CD4-positive, alpha-beta T cell (primary cell): ENCODE results near the gene USP47. TPM values are rescaled to one million over a fixed set of nuclear protein-coding genes. Genes with fewer than 3 reads are reported as not detected.
A peak's percentile ranks its signal among the peaks of the same experiment; 100 is the strongest.

Experiments used
- ATAC-seq: fragments of 200-7000 bp; cut with Tn5 transposase; one replicate; pipeline ENCODE4 v1.10.0; 2022; ENCODE audit warnings: mild to moderate bottlenecking; ENCODE audit not compliant: poor library complexity
- CTCF ChIA-PET: fragments of 350-600 bp; sonication (Branson Sonifier 250); formaldehyde crosslinking; loops from one replicate; lab custom pipeline; 2021; ENCODE audit warnings: antibody characterized with exemption, inconsistent platforms; lab: Charles Lee
- POLR2A ChIA-PET: fragments of 350-600 bp; sonication (Branson Sonifier 250); formaldehyde crosslinking; loops from one replicate; lab custom pipeline; 2021; ENCODE audit warnings: antibody characterized with exemption, inconsistent platforms; lab: Charles Lee
- DNase-seq, 14 experiments: peaks; one replicate each; pipeline ENCODE4 v3.0.0-alpha.2; 2013 to 2020; ENCODE audit warnings: mixed read lengths in 2 of 14
- H3K27ac ChIP-seq, 2 donors: one replicate each; pipeline versions ENCODE4 v1.5.1 to v1.7.0; 2013; ENCODE audit warnings: low read length in 2 of 2, low read depth in 1 of 2, mild to moderate bottlenecking in 1 of 2
- H3K27me3 ChIP-seq, 2 experiments: 1 replicate in 1 of 2; 2 replicates in 1 of 2; pipeline versions ENCODE4 v1.6.1 to v1.7.0; 2013; ENCODE audit warnings: low read length in 2 of 2, control low read depth in 1 of 2, mild to moderate bottlenecking in 1 of 2, moderate library complexity in 1 of 2; ENCODE audit not compliant: insufficient read depth in 2 of 2, control insufficient read depth in 1 of 2
- H3K36me3 ChIP-seq: one replicate; pipeline ENCODE4 v1.6.1; 2013; ENCODE audit warnings: low read length, control low read depth; ENCODE audit not compliant: insufficient read depth
- H3K4me1 ChIP-seq: one replicate; pipeline ENCODE4 v1.6.1; 2013; ENCODE audit warnings: low read length, control low read depth; ENCODE audit not compliant: insufficient read depth
- H3K4me3 ChIP-seq: one replicate; pipeline ENCODE4 v1.5.1; 2013; ENCODE audit warnings: mild to moderate bottlenecking, low read length, moderate library complexity
- H3K9me3 ChIP-seq, 2 experiments: 1 replicate in 1 of 2; 2 replicates in 1 of 2; pipeline versions ENCODE4 v1.6.1 to v1.7.0; 2013; ENCODE audit warnings: low read length in 2 of 2, mild to moderate bottlenecking in 2 of 2, control low read depth in 1 of 2, moderate library complexity in 1 of 2; ENCODE audit not compliant: control insufficient read depth in 1 of 2, insufficient read depth in 1 of 2
- H3K27ac Mint-ChIP-seq: one replicate; pipeline ENCODE4 v1.8.0; 2020; ENCODE audit warnings: mixed read lengths
- H3K27me3 Mint-ChIP-seq: one replicate; pipeline ENCODE4 v1.8.0; 2021; ENCODE audit warnings: mixed read lengths
- H3K36me3 Mint-ChIP-seq: one replicate; pipeline ENCODE4 v1.8.0; 2021; ENCODE audit warnings: low read depth, mixed read lengths
- H3K4me1 Mint-ChIP-seq: one replicate; pipeline ENCODE4 v1.8.0; 2021; ENCODE audit warnings: low read depth, mixed read lengths
- H3K4me3 Mint-ChIP-seq: one replicate; pipeline ENCODE4 v1.8.0; 2020; ENCODE audit warnings: mild to moderate bottlenecking, mixed read lengths
- H3K9me3 Mint-ChIP-seq: one replicate; pipeline ENCODE4 v1.8.0; 2020; ENCODE audit warnings: mixed read lengths
- intact Hi-C, 2 experiments: fragments of 100-400 bp; cut with DNase I in 1 of 2; cut with micrococcal nuclease in 1 of 2; formaldehyde crosslinking; loops; one replicate each; pipeline versions ENCODE4 v1.15.1 to v1.9.0; 2023 to 2025; cut with DNase I, micrococcal nuclease
- total RNA-seq, 174 experiments: library from RNA in 2 of 174; stranded (reverse) in 2 of 174; gene quantifications; one replicate each; pipeline ENCODE4 v1.2.3 and lab custom pipeline; 2021 to 2026
- TF ChIP-seq, protein P1 (sequence below): fragments of 200-600 bp; IDR thresholded peaks from one replicate; pipeline ENCODE4 v1.8.0; 2022; ENCODE audit warnings: antibody characterized with exemption, mild to moderate bottlenecking

Gene USP47
- total RNA-seq, 2 experiments from 2014 or later, result 97.0 to 100 TPM

GRCh38 chr11:12005476-12005875 is 163.7 kb downstream of the USP47 start:
- H3K4me1 Mint-ChIP-seq, result peaks cover 12% of the 10 kb centered on the region

DNA sequence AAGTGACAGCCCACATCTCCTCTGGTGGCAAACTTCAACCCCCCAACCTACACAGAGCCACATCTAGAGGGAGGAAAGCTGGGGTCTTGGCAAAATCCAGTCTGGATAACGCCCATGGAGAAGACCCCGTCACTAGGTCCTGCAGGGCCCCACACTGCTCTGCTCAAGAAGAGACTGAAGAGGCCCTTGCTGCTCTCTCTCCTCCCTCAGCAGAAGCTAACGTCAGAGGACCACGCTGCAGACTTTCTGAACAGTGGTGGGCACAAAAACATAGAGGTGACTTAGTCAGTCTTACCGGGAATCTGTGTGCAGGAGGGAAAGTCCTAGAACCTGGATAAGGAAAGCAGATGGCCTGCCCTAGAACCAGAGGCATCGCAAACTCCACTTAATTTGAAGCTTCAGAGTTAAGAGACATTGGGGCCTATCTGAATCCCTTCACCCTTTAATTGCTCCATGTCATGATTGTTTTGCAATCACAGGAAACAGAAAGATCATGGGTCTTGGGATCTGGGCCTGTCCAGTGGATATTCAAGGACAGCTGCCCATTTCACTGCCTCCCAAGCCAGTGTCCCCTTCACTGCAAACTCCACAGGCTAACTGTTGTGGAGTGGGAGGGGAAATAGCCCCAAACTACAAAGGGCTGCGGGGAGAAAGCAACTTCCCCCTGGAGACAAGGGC is 164.9 kb downstream of the USP47 start:
- no peaks in the 10 kb centered on the region for H3K9me3 Mint-ChIP-seq
- ChIA-PET CTCF (no interaction called here), POLR2A (no interaction called here)
- TF ChIP-seq, protein P1, sequence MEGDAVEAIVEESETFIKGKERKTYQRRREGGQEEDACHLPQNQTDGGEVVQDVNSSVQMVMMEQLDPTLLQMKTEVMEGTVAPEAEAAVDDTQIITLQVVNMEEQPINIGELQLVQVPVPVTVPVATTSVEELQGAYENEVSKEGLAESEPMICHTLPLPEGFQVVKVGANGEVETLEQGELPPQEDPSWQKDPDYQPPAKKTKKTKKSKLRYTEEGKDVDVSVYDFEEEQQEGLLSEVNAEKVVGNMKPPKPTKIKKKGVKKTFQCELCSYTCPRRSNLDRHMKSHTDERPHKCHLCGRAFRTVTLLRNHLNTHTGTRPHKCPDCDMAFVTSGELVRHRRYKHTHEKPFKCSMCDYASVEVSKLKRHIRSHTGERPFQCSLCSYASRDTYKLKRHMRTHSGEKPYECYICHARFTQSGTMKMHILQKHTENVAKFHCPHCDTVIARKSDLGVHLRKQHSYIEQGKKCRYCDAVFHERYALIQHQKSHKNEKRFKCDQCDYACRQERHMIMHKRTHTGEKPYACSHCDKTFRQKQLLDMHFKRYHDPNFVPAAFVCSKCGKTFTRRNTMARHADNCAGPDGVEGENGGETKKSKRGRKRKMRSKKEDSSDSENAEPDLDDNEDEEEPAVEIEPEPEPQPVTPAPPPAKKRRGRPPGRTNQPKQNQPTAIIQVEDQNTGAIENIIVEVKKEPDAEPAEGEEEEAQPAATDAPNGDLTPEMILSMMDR, result no peak
- Histone ChIP-seq H3K36me3 (no peaks in the 10 kb centered on the region), H3K9me3 (no peaks in the 10 kb centered on the region), H3K4me3 (no peak overlapping the region), H3K4me1 (peaks cover 13% of the 10 kb centered on the region), H3K27ac (no peak overlapping the region), H3K27me3 (peaks cover 43 to 68% of the 10 kb centered on the region in 2 experiments)
- peak overlapping the region; percentile 7 for H3K4me3 Mint-ChIP-seq
- DNase-seq (no peak), ATAC-seq (no peak)
- no peak overlapping the region for H3K27ac Mint-ChIP-seq
- peaks cover 12% of the 10 kb centered on the region for H3K4me1 Mint-ChIP-seq
- H3K27me3 Mint-ChIP-seq, result peaks cover 91% of the 10 kb centered on the region
- no peaks in the 10 kb centered on the region for H3K36me3 Mint-ChIP-seq
- intact Hi-C loops, result no loop called here

More at GRCh38 chr11:12005476-12005875, 163.7 kb downstream of the USP47 start:
- no peaks in the 10 kb centered on the region for H3K36me3 Mint-ChIP-seq
- H3K4me3 ChIP-seq, result no peak overlapping the region
- POLR2A ChIA-PET, result no interaction called here
- H3K9me3 Mint-ChIP-seq, result no peaks in the 10 kb centered on the region
- no peak overlapping the region for H3K27ac ChIP-seq
- H3K27me3 Mint-ChIP-seq, result peaks cover 84% of the 10 kb centered on the region
- H3K9me3 ChIP-seq, result no peaks in the 10 kb centered on the region
- peaks cover 40 to 56% of the 10 kb centered on the region in 2 experiments for H3K27me3 ChIP-seq
- H3K4me3 Mint-ChIP-seq, result no peak overlapping the region
- CTCF ChIA-PET, result no interaction called here
- no peak overlapping the region for H3K27ac Mint-ChIP-seq
- DNase-seq, result no peak
- intact Hi-C loops, result no loop called here
- H3K4me1 ChIP-seq, result peaks cover 13% of the 10 kb centered on the region
- H3K36me3 ChIP-seq, result no peaks in the 10 kb centered on the region
- TF ChIP-seq, protein P1, result no peak
- ATAC-seq, result no peak

GRCh38 chr11:12007230-12007593 is 165.4 kb downstream of the USP47 start:
- ChIA-PET CTCF (no interaction called here), POLR2A (no interaction called here)
- H3K4me3 Mint-ChIP-seq, result peak overlapping the region; percentile 59
- TF ChIP-seq, protein P1, result no peak
- H3K27ac ChIP-seq, result no peak overlapping the region
- H3K27ac Mint-ChIP-seq, result no peak overlapping the region
- peaks cover 13% of the 10 kb centered on the region for H3K4me1 ChIP-seq
- intact Hi-C loops, result no loop called here
- no peak for DNase-seq
- peaks cover 12% of the 10 kb centered on the region for H3K4me1 Mint-ChIP-seq
- H3K9me3 Mint-ChIP-seq, result no peaks in the 10 kb centered on the region
- no peaks in the 10 kb centered on the region for H3K9me3 ChIP-seq
- H3K36me3 ChIP-seq, result no peaks in the 10 kb centered on the region
- H3K36me3 Mint-ChIP-seq, result no peaks in the 10 kb centered on the region
- no peak for ATAC-seq
- peaks cover 43 to 68% of the 10 kb centered on the region in 2 experiments for H3K27me3 ChIP-seq
- no peak overlapping the region for H3K4me3 ChIP-seq
- peaks cover 90% of the 10 kb centered on the region for H3K27me3 Mint-ChIP-seq
